NAMALWA (cell line): ENCODE measurements around the gene AARSD1.
A peak's percentile ranks its signal among the peaks of the same experiment; 100 is the strongest.
"Not testable (repeated sequence)": the region's sequence is repeated elsewhere in the genome, so short reads cannot be mapped to it uniquely, and the experiment has no call there.

Source experiments
- DNase-seq: peaks from one replicate; pipeline ENCODE4 v3.0.0-alpha.2; 2015; ENCODE audit warnings: low spot score

Gene AARSD1

DNA sequence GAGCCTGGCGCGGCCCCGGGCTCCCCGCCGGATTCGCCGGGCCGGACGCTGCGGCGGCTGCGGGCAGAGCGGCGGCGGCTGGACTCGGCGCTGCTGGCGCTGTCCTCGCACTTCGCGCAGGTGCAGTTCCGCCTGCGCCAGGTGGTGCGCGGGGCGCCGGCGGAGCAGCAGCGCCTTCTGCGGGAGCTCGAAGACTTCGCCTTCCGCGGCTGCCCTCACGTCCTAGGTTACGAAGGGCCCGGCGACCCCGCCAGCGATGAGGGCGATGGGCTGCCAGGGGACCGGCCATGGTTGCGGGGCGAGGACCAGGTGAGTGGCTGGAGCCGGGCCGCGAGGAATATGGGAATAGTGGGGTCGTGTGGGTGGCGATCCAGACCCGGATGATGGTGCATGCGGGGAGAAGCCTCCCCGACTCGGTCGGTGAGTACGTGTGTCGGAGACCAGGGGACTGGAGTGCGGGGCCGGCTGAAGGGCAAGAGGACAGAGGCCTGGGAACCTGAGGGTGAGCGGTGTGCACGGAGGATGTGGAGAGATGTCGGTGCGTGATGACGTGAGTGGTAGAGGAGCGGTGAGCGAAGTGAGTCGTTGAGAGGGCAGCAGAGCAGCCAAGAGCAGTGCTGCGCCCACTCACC lies 16.6 kb upstream of the AARSD1 start:
- peak; percentile 74 for DNase-seq

DNA sequence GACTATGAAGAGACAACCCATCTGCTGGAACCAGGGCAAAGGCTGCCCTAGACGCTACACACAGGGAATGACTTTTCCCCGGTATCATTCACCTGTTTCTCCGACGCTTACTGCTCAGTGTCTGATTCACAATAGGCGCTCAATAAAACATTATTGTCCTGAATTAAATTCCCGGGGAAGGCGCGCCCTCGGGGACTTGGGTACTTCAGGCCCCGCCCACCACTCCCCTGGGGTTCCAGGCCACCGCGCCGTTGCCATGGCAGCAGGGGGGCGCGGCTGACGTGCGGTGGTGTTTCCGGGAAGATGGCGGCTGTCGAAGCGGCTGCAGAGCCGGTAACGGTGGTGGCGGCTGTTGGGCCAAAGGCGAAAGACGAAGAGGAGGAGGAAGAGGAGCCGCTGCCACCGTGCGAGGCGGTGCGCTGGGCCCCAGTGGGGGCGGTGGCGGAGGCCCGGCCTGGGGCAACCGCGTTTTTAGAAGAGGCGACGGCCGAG lies 16.1 kb upstream of the AARSD1 start, which contains the start of gene RUNDC1:
Gene RUNDC1, plus strand, starts transcription at position 292 of the 492 bp plus-strand sequence. Its CDS starts 12 bp downstream, at position 304.
- DNase-seq, result peak; percentile 92

- no peak for DNase-seq
Observed at GRCh38 chr17:42979511-42980273, 15.4 kb upstream of the AARSD1 start, which contains the start of gene PTGES3L. Gene PTGES3L, minus strand, starts transcription at chr17:42980080. Its CDS starts 27 bp downstream, at chr17:42980053.

DNA sequence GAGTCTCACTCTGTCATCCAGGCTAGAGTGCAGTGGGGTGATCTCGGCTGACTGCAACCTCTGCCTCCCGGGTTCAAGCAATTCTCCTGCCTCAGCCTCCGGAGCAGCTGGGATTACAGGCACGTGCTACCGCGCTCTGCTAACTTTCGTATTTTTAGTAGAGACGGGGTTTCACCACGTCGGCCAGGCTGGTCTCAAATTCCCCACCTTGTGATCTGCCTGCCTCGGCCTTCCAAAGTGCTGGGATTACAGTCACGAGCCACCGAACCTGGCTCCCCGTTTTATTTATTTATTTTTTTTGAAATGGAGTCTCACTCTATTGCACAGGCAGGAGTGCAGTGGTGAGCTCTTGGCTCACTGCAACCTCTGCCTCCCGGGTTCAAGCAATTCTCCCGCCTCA lies 11.4 kb upstream of the AARSD1 start:
- DNase-seq, result not testable (repeated sequence)

DNA sequence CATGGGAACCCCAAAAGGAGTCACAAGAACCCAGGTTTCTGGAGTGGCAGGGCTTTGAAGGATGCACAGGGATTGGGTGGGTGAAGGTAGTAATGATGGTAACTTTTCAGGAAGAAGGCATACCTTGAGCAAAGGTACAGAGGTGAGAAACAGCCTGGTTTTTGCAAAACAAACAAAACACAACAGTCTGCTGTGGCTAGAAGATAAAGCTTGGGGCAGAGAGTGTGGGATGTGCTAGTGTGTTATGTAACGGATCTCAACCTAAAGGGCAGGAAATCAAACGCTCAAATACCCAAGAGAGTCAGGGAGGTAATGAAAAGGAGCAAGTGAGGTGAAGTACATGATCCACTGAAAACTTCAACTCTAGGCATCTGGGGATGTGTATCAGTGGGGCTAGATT lies 11.0 kb upstream of the AARSD1 start:
- DNase-seq, result no peak

GRCh38 chr17:42973323-42973722 lies 9.1 kb upstream of the AARSD1 start:
- DNase-seq, result not testable (repeated sequence)

GRCh38 chr17:42971589-42971988 lies 7.3 kb upstream of the AARSD1 start:
- no peak for DNase-seq

DNA sequence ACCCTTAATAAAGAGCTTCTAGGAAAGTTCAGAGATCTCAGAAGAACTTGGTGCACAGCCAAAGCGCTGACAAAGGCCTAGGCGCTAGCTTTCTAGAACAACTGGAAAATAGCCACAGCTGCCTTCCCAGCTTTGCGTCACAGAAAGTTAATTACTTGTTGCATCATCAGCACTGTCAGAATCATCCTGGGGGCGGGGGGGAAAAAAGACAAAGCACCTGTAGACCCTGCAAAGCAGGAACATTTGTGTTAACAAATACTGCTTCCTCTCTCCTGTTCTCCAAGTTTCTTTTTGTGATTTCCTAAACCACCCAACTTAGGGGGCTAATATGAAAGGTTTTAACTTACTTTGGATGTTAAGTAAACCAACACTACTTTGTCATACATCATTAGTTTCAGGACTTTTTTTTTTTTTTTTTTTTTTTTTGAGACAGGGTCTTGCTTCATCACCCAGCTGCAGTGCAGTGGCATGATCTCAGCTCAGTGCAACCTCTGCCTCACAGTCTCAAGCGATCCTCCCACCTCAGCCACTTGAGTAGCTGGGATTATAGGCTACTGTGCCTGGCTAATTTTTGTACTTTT lies 4.8 kb upstream of the AARSD1 start:
- peak; percentile 66 for DNase-seq

GRCh38 chr17:42967925-42968324 lies 3.7 kb upstream of the AARSD1 start:
- DNase-seq, result no peak

DNA sequence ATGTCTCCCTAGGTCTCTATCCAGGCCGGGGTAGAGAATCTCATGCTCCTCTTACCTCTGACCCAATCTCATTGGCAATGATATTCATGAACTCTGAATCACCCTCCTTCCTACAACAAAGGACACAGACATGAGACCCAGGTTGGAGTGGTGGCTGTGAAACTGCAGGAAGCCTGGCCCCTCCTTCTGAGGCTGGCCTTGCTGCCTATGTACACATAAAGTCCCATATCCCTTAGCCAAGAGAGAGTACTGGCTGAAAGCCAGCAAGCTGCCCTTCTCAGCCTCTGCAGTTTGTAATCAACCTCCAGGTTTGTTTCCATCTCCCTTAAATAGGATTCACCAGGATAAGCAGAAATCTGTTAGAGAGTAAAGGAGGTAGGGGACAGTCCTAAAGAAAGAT lies 10.6 kb downstream of the AARSD1 start:
- DNase-seq, result no peak

- no peak for DNase-seq
Observed at GRCh38 chr17:42950044-42950783, 14.0 kb downstream of the AARSD1 start.

- DNase-seq, result no peak
Observed at GRCh38 chr17:42946812-42947211, 17.4 kb downstream of the AARSD1 start.

DNA sequence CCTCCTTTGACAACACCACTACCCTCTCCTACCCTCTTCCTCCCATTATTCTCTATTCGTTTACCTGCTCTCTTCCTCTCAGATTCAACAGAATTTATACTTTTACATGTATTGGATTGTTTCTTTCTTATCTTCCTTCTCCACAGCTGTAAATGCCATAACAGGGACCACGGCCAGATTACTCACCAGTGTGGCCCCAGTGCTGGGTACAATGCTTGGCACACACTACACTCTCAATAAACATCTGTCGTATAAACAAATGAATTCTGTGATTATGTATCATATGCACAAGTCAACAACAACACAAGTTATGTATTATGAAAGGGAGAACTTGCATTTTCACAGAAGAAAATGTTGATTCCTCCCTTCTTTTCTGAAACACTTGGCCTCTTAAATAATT lies 20.0 kb downstream of the AARSD1 start:
- no peak for DNase-seq

DNA sequence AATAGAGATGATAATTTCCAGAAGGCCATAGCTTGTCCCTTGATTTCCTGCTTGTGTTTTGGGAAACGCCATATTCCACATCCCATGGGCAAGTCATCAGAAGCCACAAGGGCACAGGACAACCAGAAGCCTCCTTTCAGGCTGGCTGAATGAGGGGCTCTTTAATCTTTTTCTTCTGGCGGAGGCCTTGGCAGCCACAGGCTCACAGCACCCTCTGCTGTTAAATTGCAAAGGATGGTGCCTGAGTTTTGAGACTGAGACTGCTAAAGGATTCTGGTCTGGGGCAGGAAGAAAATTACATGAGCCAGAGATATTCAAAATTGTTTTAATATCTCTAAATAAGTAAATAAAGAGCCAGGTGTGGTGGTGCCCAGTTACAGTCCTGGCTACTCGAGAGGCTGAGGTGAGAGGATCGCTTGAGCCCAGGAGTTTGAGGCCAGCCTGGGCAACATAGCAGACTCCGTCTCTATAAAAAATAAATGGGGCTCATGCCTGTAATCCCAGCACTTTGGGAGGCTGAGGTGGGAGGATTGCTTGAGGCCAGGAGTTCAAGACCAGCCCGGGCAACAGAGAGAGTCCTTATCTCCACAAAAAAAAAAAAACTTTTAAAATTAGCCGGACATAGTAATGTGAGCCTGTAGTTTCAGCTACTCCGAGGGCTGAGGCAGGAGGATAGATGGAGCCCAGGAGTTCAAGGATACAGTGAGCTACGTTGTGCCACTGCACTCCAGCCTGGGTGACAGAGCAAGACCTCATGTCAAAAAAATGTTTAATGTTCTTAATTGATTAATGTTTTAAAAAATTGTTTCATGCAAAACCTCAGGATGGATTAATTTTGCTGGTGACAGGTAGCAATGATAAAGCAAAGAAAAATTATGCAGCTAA lies 26.3 kb downstream of the AARSD1 start:
- DNase-seq, result peak; percentile 81

DNA sequence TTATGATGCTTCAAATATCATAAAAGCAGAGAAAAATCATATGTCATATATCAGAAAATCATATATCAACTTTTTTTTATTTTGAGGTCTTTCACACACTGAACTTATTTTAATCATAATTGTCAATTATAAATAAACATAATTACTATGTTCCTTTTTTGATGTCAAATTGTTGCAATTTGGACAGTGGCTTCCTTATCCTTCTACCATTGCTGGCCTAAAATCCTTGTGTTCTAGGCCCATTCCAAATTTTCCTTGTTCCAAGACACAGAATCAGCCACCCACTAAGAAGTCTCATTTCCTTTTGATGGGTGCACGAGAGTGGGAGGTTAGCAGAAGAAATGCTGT lies 34.8 kb downstream of the AARSD1 start:
- DNase-seq, result no peak

DNA sequence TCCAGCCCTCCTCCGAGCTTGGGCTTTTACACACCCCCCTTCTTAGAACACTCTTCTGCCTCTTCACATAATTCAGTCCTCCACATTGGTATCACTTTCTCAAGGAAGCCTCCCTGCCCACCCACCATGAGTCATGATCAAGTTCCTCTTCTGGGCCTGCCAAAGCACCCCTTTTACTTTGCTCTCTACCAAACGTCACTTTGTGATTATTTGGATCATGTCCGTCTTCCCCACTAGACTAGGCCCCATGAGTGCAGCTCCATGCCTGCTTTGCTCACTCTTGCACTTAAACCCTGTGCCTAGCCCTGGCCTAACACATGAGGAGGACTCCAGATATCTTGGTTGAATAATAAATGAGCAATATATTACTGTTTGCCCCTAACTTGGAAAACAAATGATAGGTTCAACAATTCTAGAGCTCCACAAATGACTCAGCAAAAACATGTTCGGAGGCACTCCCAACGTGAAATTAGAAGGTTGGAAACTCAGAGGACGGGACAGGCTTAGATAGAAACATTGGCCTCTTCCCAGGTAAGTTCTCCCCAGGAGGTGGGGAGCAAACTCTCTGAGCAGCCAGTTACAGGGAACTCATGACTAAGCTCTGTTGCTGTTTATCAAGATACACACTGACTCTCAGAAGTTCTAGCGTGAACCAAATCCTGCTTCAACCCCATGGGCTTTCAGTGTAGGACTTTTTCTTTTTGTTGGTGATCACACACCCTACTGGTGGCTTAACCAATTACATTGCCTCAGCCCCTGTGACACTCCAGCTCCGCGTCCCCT lies 35.3 kb downstream of the AARSD1 start:
- DNase-seq, result peak; percentile 83

GRCh38 chr17:42924891-42925290 lies 39.4 kb downstream of the AARSD1 start:
- DNase-seq, result no peak

- DNase-seq, result not testable (repeated sequence)
Observed at GRCh38 chr17:42923472-42923871, 40.8 kb downstream of the AARSD1 start.

DNA sequence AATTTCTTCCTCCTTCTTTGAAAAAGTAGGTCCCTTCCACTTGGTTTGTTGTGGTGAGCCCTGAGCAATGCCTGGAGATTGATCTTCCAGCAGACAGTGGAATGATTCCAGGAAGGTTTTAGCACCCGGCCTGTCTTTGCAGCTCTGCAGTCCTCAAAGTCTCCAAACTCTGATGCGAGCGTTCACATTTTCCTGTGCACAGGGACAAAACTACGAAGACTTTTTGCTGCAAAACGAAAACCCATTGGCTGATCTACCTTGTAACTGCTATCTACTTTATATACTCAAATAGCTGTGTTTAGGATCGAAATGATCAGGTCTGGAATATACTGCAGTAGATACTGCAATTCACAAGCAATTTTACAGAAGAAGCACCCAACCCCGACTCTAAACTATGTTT lies 42.0 kb downstream of the AARSD1 start:
- DNase-seq, result no peak

DNA sequence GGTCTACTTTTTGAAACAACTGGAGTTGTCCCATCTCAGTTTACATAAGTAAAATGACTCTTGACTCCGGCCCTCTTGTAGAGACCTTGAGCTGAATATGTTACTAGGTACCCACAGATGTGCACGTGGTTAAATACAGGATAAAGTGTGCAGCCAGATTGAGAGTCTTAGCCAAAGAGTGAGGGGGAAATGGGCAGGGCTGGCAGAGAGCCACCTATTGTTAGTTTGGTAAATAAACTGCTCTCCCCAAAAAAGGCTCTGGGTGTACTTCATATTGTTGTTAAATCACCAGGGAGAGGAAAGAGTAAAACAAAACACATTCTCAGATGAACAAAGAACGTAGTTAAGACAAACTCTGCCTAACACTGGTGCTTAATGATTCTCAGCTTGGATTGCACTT lies 43.3 kb downstream of the AARSD1 start:
- no peak for DNase-seq
